Astrocyte of the spinal cord (primary cell): Measurements from ENCODE around the gene RAB11FIP4.

ENCODE experiments used
- DNase-seq: peaks from one replicate; pipeline ENCODE4 v3.0.0; 2011; ENCODE audit warnings: low read depth, low spot score
- H3K4me3 ChIP-seq: 2 replicates; pipeline ENCODE4 v1.5.1; 2011; ENCODE audit warnings: low read depth, mild to moderate bottlenecking, low read length, moderate library complexity
- CTCF ChIP-seq: IDR thresholded peaks from 2 replicates; pipeline ENCODE4 v1.5.1; 2012; ENCODE audit warnings: low read depth, mild to moderate bottlenecking, low read length, inconsistent platforms
- in situ Hi-C: cut with HindIII; loops from 2 replicates; pipeline ENCODE4 v1.10.0; 2017; ENCODE audit warnings: low sequenced_read_pairs

RAB11FIP4 gene

GRCh38 chr17:31582151-31582907, 190.9 kb downstream of the RAB11FIP4 start:
- no peak for TF ChIP-seq CTCF
- no peak overlapping the region for H3K4me3 ChIP-seq
- peak; percentile 68 for DNase-seq
- in situ Hi-C loops, result no loop called here

GRCh38 chr17:31583772-31584356, 192.4 kb downstream of the RAB11FIP4 start:
- H3K4me3 ChIP-seq, result no peak overlapping the region
- in situ Hi-C loops, result no loop called here
- no peak for TF ChIP-seq CTCF
- DNase-seq, result no peak

- in situ Hi-C loops, result no loop called here
- H3K4me3 ChIP-seq, result no peak overlapping the region
- DNase-seq, result no peak
- no peak for TF ChIP-seq CTCF
Observed at GRCh38 chr17:31584438-31585279, 193.2 kb downstream of the RAB11FIP4 start.

GRCh38 chr17:31585280-31585630, 193.8 kb downstream of the RAB11FIP4 start:
- in situ Hi-C loops, result no loop called here
- no peak for TF ChIP-seq CTCF
- DNase-seq, result no peak
- no peak overlapping the region for H3K4me3 ChIP-seq

- no peak for DNase-seq
- H3K4me3 ChIP-seq, result no peak overlapping the region
- no peak for TF ChIP-seq CTCF
- in situ Hi-C loops, result no loop called here
Observed at GRCh38 chr17:31586946-31587345, 195.5 kb downstream of the RAB11FIP4 start.

- in situ Hi-C loops, result no loop called here
- H3K4me3 ChIP-seq, result no peak overlapping the region
- DNase-seq, result no peak
- no peak for TF ChIP-seq CTCF
Observed at GRCh38 chr17:31587462-31587861, 196.0 kb downstream of the RAB11FIP4 start.
